ENCODE data around the gene SLC12A8. TPM values are rescaled to one million over a fixed set of nuclear protein-coding genes. Genes with fewer than 3 reads are reported as not detected.
A peak's percentile ranks its signal among the peaks of the same experiment; 100 is the strongest.

SLC12A8 gene
- total and polyA plus RNA-seq, 2 of the 13 experiments (the other 11 are each of a cell fraction or from before 2014, with no cell fraction given), result 0.44 to 0.71 TPM

- TF ChIP-seq PRDM15 (CRISPR knock-in tag; IDR thresholded peaks at IDR 0.05), result no peak
- TF ChIP-seq RFX3 (CRISPR knock-in tag; IDR thresholded peaks at IDR 0.05), result peak; percentile 23; the same call in 1 of the 2 replicates
- no peak for TF ChIP-seq ZNF343 (CRISPR knock-in tag; IDR thresholded peaks at IDR 0.05)
These were observed 83.0 kb downstream of the SLC12A8 start (continued) for GRCh38 chr3:125129512-125129997.

GRCh38 chr3:125128861-125129501, 83.6 kb downstream of the SLC12A8 start:
- Histone ChIP-seq H3K36me3 (replicated peaks in 1 of 2; ENCODE audit: control insufficient read depth in 1 of 2, insufficient read depth in 2 of 2, low read length in 2 of 2) (no peaks in the 10 kb centered on the region), H3K27ac (ENCODE audit: extremely low read length, insufficient read depth, low read length) (no peak overlapping the region), H3K9me3 (ENCODE audit: low read length) (no peaks in the 10 kb centered on the region), H3K9ac (ENCODE audit: insufficient read depth, low read depth, low read length) (no peak overlapping the region), H3K4me2 (ENCODE audit: low read depth, low read length) (no peak overlapping the region), H4K20me1 (ENCODE audit: insufficient read depth, low read length) (no peaks in the 10 kb centered on the region), H2AFZ (ENCODE audit: low read length) (no peak overlapping the region), H3K79me2 (ENCODE audit: insufficient read depth, low read length) (no peaks in the 10 kb centered on the region), H3K4me1 (ENCODE audit: insufficient read depth, low read length) (peaks cover 32% of the 10 kb centered on the region), H3K27me3 (ENCODE audit: control insufficient read depth in 1 of 2, insufficient read depth in 2 of 2, low read length in 2 of 2) (peaks cover 2 to 10% of the 10 kb centered on the region in 2 experiments; a peak in 3 of 5 replicates), H3K4me3 (replicated peaks in 1 of 3; ENCODE audit: insufficient read depth in 1 of 3, low read depth in 2 of 3, low read length in 3 of 3) (no peak overlapping the region)
- 3% methylated on average over 3 of the region's 3 CpGs for WGBS (ENCODE audit: low lambda C conversion rate)
- FAIRE-seq (no peak), ATAC-seq (peak; percentile 49), DNase-seq (ENCODE audit: low spot score) (peak; percentile 16)
- in situ Hi-C loops (cut with HindIII; ENCODE audit: extremely low pct_ligation_motif_present, low pct_unique_long_range_greater_than_20kb), result no loop called here
- intact Hi-C loops (cut with micrococcal nuclease; ENCODE audit: unreplicated experiment), result no loop called here
- CTCF ChIA-PET (ENCODE audit: low intra/inter-chr PET ratio, low total read pairs), result no interaction called here
- TF ChIP-seq ZFP1 (CRISPR knock-in tag; IDR thresholded peaks at IDR 0.05) (no peak), NR2F6 (IDR thresholded peaks at IDR 0.05) (0 out of 2 replicates have a peak, but pooled peaks have one; percentile 35), NR2F6 (CRISPR knock-in tag; IDR thresholded peaks at IDR 0.05) (peak; percentile 28; the same call in 1 of the 2 replicates)
- POLR2A ChIA-PET, result no interaction called here
- BruUV-seq (replicated peaks), result no TSS peak

All from HepG2 (cell line).